ENCODE measurements around the gene GM2A.

The GM2A gene

GRCh38 chr5:151221574-151221973 lies 31.4 kb upstream of the GM2A start:
- TF ChIP-seq CTCF (conservative IDR thresholded peaks at IDR 0.05; ENCODE audit: low read length) = no peak
- no peak overlapping the region for H3K4me3 ChIP-seq (ENCODE audit: low read length)
- no peak for DNase-seq (ENCODE audit: low read depth)

GRCh38 chr5:151222054-151222789 lies 30.8 kb upstream of the GM2A start:
- DNase-seq (ENCODE audit: low read depth) = no peak
- H3K4me3 ChIP-seq (ENCODE audit: low read length) = no peak overlapping the region
- TF ChIP-seq CTCF (conservative IDR thresholded peaks at IDR 0.05; ENCODE audit: low read length) = no peak

- no peak overlapping the region; the same call in 1 of the 2 replicates for H3K4me3 ChIP-seq (ENCODE audit: low read length)
- TF ChIP-seq CTCF (conservative IDR thresholded peaks at IDR 0.05; ENCODE audit: low read length) = no peak
- DNase-seq (ENCODE audit: low read depth) = no peak
These were observed 30.1 kb upstream of the GM2A start for GRCh38 chr5:151222790-151223446.

GRCh38 chr5:151223447-151224264 lies 29.3 kb upstream of the GM2A start, which contains the start of gene CCDC69:
Gene CCDC69 (minus strand): TSS chr5:151224092. CDS start chr5:151223970, 122 bp downstream.
- H3K4me3 ChIP-seq (ENCODE audit: low read length) = peak within 1 kb of the TSS; percentile 58
- peak; percentile 39 for TF ChIP-seq CTCF (conservative IDR thresholded peaks at IDR 0.05; ENCODE audit: low read length)
- DNase-seq (ENCODE audit: low read depth) = peak; percentile 62

- DNase-seq (ENCODE audit: low read depth) = no peak
- H3K4me3 ChIP-seq (ENCODE audit: low read length) = peak overlapping the region; percentile 58
- TF ChIP-seq CTCF (conservative IDR thresholded peaks at IDR 0.05; ENCODE audit: low read length) = no peak
These were observed 28.6 kb upstream of the GM2A start for GRCh38 chr5:151224372-151224771.

- DNase-seq (ENCODE audit: low read depth) = no peak
- no peak for TF ChIP-seq CTCF (conservative IDR thresholded peaks at IDR 0.05; ENCODE audit: low read length)
- H3K4me3 ChIP-seq (ENCODE audit: low read length) = no peak overlapping the region
These were observed 27.9 kb upstream of the GM2A start for GRCh38 chr5:151225071-151225470.

All from AG10803 (cell line).